ENCODE results near the gene IRF9.

IRF9 gene, protein sequence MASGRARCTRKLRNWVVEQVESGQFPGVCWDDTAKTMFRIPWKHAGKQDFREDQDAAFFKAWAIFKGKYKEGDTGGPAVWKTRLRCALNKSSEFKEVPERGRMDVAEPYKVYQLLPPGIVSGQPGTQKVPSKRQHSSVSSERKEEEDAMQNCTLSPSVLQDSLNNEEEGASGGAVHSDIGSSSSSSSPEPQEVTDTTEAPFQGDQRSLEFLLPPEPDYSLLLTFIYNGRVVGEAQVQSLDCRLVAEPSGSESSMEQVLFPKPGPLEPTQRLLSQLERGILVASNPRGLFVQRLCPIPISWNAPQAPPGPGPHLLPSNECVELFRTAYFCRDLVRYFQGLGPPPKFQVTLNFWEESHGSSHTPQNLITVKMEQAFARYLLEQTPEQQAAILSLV

DNA sequence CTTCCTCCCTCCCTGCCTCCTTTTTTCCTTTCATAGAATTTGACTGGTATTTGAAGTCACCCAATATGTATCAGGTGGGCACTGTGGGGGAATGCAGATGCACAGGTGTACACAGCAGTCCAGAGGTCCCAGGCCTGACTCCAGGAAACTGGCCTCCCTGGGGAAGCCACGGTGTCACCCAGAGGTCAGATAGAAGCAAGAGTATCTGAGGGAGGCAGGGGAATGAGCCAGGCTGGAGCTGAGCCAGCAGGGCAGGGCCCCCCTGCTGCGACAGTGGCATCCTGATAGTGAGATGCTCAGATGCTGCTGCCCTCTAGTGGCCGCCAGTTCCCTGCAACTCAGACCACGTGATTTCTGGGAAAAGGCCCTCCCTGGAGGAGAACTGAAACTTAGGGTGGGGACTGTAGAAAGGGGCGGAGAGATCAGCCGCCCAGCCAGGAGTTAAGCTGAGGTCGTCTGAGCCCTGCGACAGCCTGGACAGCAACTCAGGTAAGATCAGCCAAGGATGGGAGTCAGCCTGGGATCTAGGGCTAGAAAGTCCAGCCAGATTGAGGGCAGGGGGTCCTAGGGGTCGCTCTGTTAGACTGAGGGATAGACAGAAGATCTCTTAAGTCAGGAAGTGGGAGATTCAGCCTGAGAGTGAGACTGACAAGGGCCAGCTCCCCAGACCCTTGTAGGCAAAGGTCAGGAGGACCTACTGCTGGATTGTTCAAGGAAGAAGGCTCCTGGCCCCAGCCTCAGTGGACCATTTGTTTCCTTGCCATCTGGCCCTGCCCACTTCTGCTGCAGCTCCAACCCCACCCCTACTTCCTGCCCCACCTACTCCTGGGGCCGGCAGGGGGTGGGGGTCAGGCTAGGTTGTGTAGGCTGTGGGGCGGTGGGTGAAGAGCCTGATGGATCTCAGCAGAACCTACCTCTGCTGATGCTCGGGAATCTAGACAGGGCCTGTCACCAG, at the start of gene IRF9:
TSS of gene IRF9 (plus strand) at position 416 of the 955 bp plus-strand sequence. CDS start 880 bp downstream, outside the sequence.
- TF ChIP-seq GATA3 (IDR thresholded peaks at IDR 0.05; ENCODE audit: low read depth, low read length) (no peak), GATA2 (IDR thresholded peaks at IDR 0.05; ENCODE audit: low read depth, low read length) (peak; percentile 42)

DNA sequence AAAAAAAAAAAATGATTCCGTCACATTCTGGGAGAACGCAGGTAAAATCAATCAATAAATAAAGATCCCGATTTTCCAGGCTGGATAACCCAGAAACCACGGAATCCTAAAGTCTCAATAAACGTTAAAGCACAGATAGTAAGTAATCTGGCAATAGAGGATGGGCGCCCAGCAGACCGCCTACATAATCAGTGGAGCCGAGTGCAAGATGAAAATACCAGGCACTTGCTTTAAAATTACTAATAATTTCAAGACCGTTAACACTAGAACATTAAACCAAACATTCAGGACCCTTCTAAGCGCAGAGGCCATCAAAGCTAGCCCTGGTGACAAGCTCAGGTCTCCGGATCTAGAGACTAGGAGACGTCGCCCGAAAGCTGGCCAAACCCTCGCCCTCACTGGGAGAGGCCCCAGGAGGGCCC, 47.7 kb upstream of the IRF9 start:
- no peak for TF ChIP-seq GATA2 (IDR thresholded peaks at IDR 0.05; ENCODE audit: low read depth, low read length)
- no peak for TF ChIP-seq GATA3 (IDR thresholded peaks at IDR 0.05; ENCODE audit: low read depth, low read length)

DNA sequence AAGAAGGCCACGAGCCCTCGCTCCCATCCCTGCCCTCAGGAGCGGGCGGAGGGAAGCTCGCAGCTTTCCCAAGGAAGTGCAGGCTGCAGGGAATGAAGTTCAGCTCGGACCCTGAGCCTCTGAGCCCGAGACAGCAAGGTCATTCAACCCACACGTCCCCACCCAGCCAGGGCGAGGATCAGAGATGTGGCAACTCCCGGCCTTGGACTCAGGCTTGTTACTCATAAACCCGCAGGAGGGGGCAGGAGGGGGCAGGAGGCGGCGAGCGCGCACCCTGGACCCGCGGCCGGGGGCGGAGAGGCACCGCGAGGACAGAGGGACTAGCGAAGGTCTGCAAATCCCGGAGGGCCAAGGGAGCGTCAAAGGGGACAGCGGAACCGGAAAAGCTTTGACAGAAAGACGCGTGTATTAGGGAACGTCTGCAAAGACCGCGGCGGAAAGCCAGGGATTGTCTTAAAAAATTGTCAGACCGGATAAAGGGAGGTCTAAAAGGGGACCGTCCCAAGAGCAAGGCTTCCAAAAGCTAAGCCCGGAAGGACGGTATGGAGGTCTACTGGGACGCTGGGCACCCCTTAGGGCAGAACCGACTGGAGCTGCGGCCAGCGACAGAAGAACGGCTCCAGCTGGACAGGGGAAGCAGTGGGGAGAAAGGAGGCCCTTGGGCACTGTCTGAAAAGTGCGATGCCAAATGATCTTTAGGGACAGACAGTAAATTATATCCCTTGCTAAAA, 47.1 kb upstream of the IRF9 start:
- TF ChIP-seq GATA2 (IDR thresholded peaks at IDR 0.05; ENCODE audit: low read depth, low read length): no peak
- no peak for TF ChIP-seq GATA3 (IDR thresholded peaks at IDR 0.05; ENCODE audit: low read depth, low read length)

DNA sequence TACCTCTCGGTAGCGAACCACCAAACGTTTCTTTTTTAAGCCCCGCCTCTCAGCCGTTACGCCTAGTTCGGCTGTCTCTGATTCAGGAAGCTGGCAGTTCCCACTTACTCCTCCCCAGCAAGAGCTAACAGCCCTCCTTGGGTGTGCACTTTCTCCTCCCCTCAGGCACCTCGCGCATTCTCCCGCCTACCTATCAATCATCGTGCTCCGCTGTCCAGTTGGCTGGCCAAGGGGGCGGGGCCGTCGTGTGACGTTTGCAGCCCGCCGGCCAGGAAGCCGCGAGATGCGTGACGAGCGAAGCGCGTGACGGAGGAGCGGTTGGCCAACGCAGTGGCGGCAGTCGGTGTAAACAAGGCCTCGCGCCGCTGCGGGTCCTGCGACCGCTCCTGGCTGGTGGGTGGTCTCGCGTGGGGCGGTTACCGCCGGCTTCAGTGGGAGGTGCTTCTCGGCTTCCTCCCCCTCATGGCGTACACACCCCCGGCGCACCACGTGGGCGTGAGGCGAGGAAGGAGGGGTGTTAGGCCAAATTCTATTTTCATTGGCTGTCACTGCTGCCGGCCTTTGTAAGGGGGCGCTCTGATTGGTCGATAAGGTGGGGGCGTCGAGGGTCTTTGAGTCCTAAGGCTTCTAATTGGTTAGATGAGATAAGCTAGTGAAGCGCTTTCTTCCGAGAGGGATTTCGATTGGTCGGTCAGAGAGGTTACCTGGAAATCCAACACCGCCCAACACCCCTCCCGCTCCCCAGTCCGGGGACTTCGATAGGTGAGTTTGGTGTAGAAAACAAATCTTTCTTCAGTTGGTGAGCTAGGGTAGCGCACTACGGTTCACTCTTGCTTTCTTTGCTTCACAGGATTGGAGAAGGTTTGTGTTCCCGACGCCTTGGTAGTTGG, 46.3 kb upstream of the IRF9 start, which contains the start of the genes DCAF11 and NRL:
TSS of gene DCAF11 (plus strand) at position 246 of the 890 bp plus-strand sequence. CDS start 818 bp downstream, outside the sequence.
TSS of gene NRL (minus strand) at position 418 of the 890 bp plus-strand sequence. CDS start 32,101 bp downstream, outside the sequence.
- TF ChIP-seq GATA2 (IDR thresholded peaks at IDR 0.05; ENCODE audit: low read depth, low read length) (no peak), GATA3 (IDR thresholded peaks at IDR 0.05; ENCODE audit: low read depth, low read length) (no peak)

DNA sequence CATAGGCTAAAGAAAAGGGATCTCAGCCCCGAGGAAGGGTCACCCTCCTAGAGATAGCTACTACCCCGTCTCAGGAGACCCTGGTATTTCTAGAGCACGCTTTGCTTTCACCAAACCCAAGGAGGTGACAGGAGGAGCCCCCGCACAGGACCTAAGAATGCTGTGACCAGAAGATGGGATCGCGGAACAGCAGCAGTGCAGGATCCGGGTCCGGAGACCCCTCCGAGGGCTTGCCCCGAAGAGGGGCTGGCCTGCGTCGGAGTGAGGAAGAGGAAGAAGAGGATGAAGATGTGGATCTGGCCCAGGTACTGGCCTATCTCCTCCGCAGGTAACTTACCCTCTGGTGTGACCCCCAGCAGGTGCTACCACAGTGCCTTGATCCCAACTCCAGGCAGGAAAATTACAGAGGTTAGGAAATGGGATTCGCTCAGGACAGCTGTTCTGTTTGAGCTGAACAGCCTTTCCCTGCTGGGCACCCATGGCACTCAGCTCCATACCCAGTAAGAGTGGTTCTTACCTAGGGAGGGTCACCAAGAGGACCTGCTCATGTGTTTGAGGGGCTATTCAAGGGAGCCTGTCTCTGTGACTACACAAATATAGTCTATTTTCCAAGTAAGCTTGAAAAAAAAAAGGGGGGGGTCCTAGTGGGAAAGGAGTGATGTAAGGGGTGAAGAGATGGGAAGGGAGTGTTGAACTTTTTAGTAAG, 45.5 kb upstream of the IRF9 start:
- TF ChIP-seq GATA3 (IDR thresholded peaks at IDR 0.05; ENCODE audit: low read depth, low read length) (no peak), GATA2 (IDR thresholded peaks at IDR 0.05; ENCODE audit: low read depth, low read length) (no peak)

DNA sequence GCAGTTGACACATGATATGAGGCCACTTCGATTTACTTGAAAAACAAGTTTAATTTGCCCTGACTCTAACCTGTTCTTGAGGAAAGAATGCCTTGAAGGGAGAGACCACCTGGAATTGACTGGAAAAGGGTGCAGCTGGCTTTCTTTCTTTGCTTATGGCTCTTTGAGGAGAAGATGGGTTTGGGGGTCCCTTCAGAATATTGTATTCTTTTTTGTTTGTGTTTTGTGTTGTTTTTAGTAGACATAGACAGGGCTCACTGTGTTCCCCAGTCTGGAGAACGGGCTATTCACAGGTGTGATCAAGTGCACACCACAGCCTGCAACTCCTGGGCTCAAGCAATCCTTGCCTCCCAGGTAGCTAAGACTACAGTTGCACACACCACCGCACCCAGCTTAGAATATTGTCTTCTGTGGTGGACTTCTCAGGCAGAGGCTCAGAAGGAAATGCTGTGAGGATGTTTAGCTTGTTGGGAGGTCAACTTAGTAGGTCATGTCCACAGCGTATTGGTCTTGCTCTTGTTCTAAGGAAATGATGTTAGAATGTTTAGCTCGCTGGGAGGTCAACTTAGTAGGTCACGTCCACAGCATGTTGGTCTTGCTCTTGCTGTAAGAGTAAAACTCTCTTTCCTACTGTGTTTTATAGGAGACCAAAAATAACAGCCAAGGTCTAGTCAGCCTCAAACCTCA, 44.8 kb upstream of the IRF9 start:
- no peak for TF ChIP-seq GATA3 (IDR thresholded peaks at IDR 0.05; ENCODE audit: low read depth, low read length)
- TF ChIP-seq GATA2 (IDR thresholded peaks at IDR 0.05; ENCODE audit: low read depth, low read length): no peak

DNA sequence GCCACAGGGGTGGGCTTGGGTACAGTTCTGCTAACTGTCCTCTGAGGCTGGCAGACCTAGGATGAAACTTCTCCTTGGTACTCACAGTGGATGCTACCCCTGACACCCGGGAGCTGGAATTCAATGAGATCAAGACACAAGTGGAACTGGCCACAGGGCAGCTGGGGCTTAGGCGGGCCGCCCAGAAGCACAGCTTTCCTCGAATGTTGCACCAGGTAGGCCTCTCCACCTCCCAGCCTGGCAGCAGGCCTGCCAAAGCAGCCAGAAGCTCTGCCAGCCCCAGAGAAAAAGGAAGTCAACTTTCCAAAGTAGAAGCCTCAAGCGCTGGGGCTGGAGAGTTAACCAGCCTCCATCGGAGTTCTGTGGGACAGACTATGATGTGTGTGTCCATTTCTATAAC, 43.9 kb upstream of the IRF9 start:
- TF ChIP-seq GATA3 (IDR thresholded peaks at IDR 0.05; ENCODE audit: low read depth, low read length): no peak
- no peak for TF ChIP-seq GATA2 (IDR thresholded peaks at IDR 0.05; ENCODE audit: low read depth, low read length)

DNA sequence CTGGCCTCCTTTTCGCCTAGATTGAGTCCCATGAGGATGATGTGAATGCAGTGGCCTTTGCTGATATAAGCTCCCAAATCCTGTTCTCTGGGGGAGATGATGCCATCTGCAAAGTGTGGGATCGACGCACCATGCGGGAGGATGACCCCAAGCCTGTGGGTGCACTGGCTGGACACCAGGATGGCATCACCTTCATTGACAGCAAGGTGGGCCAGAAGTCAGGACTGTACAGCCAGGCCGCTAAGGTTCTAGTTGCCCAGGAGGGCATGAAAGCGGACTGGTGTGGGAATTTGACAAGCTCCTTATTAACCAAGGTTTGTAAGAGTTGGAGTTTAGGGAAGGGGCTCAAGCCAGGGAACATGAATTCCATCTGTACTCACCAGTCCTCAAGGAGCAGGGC, 41.4 kb upstream of the IRF9 start:
- TF ChIP-seq GATA3 (IDR thresholded peaks at IDR 0.05; ENCODE audit: low read depth, low read length) (no peak), GATA2 (IDR thresholded peaks at IDR 0.05; ENCODE audit: low read depth, low read length) (no peak)

DNA sequence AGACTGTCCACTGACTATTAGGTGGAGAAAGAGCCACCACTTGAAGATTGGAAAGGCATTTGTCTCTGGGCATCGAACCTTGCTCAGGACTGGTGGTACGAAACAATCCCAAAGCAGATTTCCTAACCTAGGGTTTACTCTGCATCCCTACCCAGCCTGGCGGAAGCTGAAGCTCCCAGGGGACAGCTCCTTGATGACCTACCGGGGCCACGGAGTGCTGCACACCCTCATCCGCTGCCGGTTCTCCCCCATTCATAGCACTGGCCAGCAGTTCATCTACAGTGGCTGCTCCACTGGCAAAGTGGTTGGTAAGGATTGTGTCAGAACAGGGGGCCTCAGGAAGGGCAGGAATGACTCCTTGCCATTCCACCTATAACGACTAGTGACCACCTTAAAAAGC, 39.9 kb upstream of the IRF9 start:
- TF ChIP-seq GATA3 (IDR thresholded peaks at IDR 0.05; ENCODE audit: low read depth, low read length): no peak
- no peak for TF ChIP-seq GATA2 (IDR thresholded peaks at IDR 0.05; ENCODE audit: low read depth, low read length)

DNA sequence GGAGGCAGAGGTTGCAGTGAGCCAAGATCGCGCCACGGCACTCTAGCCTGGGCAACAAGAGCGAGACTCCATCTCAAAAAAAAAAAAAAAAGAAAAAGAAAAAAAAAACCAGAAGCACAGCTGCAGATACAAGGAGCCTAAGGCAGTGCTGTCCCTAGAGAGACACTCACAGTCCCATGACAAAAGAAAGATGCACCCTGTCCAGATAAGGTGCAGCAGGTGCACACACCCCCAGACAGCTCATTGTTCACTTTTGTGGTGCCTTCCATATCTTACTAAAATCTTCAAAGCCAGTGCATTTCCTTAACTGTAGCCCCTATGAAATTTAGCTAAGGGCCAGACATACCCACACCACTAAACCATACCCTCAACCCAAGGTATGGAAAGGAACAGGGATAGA, 38.6 kb upstream of the IRF9 start:
- TF ChIP-seq GATA2 (IDR thresholded peaks at IDR 0.05; ENCODE audit: low read depth, low read length): no peak
- TF ChIP-seq GATA3 (IDR thresholded peaks at IDR 0.05; ENCODE audit: low read depth, low read length): no peak

DNA sequence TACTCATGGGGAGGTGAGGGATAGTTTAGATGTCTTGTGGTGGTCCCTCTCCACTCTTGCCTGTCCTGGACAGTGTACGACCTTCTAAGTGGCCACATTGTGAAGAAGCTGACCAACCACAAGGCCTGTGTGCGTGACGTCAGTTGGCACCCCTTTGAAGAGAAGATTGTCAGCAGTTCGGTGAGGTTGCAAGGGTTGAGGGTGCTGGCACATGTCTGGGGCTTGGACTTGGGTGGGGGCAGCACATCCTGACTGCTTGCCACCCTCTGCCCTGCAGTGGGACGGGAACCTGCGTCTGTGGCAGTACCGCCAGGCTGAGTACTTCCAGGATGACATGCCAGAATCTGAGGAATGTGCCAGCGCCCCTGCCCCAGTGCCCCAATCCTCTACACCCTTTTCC, 38.2 kb upstream of the IRF9 start:
- TF ChIP-seq GATA3 (IDR thresholded peaks at IDR 0.05; ENCODE audit: low read depth, low read length) (no peak), GATA2 (IDR thresholded peaks at IDR 0.05; ENCODE audit: low read depth, low read length) (no peak)
